ENCODE measurements around the gene ZFP36L2. TPM values are rescaled to one million over a fixed set of nuclear protein-coding genes. Genes with fewer than 3 reads are reported as not detected.

The ZFP36L2 gene
- total and polyA plus RNA-seq, 10 of the 15 experiments (the other 5 are each of a cell fraction or from before 2014, with no cell fraction given): 4.3 to 64.9 (median 19.5) TPM

DNA sequence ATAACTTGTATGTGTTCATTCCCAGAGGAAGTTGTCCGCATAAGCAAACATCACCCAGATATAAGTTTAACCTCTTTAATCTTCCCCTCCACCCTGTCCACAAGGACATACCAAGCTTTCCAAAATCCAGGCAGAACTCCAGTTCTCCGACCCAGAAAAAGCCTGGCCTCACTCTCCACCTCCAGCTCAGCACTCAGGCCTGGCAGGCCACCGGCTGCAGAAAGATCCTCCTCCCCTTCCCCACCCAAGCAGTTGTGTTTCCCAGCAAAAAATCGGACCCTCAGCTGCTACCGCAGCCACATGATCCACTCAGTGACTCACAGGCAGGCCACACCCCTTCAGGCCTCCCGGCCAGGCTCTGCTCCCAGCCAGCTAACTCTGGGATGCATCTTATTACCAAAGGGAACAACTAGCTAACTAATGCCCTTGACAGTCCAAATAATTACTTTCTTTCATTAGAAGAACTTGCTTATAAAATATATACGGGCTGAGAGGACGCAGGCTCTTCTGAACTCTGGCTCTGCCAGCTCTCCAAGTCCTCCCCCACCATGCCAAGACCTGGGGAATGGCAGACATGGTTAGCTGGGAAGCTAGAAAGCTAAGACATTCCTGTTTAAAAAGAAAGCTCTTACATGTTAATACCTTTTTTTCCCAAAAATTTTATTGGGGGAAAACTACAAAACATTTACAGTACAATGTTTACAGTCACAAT, 4.5 kb downstream of the ZFP36L2 start (continued):
- TF ChIP-seq, protein P1, sequence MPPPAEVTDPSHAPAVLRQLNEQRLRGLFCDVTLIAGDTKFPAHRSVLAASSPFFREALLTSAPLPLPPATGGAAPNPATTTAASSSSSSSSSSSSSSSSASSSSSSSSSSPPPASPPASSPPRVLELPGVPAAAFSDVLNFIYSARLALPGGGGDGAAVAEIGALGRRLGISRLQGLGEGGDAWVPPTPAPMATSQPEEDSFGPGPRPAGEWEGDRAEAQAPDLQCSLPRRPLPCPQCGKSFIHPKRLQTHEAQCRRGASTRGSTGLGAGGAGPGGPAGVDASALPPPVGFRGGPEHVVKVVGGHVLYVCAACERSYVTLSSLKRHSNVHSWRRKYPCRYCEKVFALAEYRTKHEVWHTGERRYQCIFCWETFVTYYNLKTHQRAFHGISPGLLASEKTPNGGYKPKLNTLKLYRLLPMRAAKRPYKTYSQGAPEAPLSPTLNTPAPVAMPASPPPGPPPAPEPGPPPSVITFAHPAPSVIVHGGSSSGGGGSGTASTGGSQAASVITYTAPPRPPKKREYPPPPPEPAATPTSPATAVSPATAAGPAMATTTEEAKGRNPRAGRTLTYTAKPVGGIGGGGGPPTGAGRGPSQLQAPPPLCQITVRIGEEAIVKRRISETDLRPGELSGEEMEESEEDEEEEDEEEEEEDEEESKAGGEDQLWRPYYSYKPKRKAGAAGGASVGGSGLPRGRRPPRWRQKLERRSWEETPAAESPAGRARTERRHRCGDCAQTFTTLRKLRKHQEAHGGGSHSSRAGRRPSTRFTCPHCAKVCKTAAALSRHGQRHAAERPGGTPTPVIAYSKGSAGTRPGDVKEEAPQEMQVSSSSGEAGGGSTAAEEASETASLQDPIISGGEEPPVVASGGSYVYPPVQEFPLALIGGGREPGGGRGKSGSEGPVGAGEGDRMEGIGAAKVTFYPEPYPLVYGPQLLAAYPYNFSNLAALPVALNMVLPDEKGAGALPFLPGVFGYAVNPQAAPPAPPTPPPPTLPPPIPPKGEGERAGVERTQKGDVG (CRISPR knock-in tag; IDR thresholded peaks at IDR 0.05): no peak
- TF ChIP-seq CHD2 (IDR thresholded peaks at IDR 0.05; ENCODE audit: borderline replicate concordance, low read depth, low read length) (0 out of 2 replicates have a peak, but pooled peaks have one; percentile 20), EGR1 (IDR thresholded peaks at IDR 0.05; ENCODE audit: borderline replicate concordance in 1 of 2, low read depth in 2 of 2, low read length in 2 of 2) (no peak), BACH1 (IDR thresholded peaks at IDR 0.05; ENCODE audit: borderline replicate concordance) (peak; percentile 78), ZBED1 (IDR thresholded peaks at IDR 0.05; ENCODE audit: borderline replicate concordance) (no peak), MXI1 (IDR thresholded peaks at IDR 0.05; ENCODE audit: low read depth, low read length) (peak; percentile 61), NBN (IDR thresholded peaks at IDR 0.05) (0 out of 2 replicates have a peak, but pooled peaks have one; percentile 17), POLR2AphosphoS5 (IDR thresholded peaks at IDR 0.05; ENCODE audit: low read length) (peak; percentile 70), HDGF (IDR thresholded peaks at IDR 0.05) (peak; percentile 20; the same call in 1 of the 2 replicates), NFXL1 (IDR thresholded peaks at IDR 0.05; ENCODE audit: borderline replicate concordance) (no peak), TAF1 (IDR thresholded peaks at IDR 0.05; ENCODE audit: borderline replicate concordance, low read depth, low read length) (no peak), MYB (IDR thresholded peaks at IDR 0.05; ENCODE audit: borderline replicate concordance, low read depth, low read length) (no peak), TBL1XR1 (IDR thresholded peaks at IDR 0.05; ENCODE audit: low read depth, low read length) (no peak), RUNX3 (IDR thresholded peaks at IDR 0.05; ENCODE audit: low read length) (no peak), NRF1 (conservative IDR thresholded peaks at IDR 0.05; ENCODE audit: low read depth, low read length) (no peak), SRF (IDR thresholded peaks at IDR 0.05; ENCODE audit: low read depth in 2 of 2, low read length in 2 of 2) (0 out of 4 replicates have a peak, but pooled peaks of 1 of the 2 experiments have one; percentile 8), TARDBP (IDR thresholded peaks at IDR 0.05; ENCODE audit: borderline replicate concordance) (no peak)
- TF ChIP-seq, protein P2, sequence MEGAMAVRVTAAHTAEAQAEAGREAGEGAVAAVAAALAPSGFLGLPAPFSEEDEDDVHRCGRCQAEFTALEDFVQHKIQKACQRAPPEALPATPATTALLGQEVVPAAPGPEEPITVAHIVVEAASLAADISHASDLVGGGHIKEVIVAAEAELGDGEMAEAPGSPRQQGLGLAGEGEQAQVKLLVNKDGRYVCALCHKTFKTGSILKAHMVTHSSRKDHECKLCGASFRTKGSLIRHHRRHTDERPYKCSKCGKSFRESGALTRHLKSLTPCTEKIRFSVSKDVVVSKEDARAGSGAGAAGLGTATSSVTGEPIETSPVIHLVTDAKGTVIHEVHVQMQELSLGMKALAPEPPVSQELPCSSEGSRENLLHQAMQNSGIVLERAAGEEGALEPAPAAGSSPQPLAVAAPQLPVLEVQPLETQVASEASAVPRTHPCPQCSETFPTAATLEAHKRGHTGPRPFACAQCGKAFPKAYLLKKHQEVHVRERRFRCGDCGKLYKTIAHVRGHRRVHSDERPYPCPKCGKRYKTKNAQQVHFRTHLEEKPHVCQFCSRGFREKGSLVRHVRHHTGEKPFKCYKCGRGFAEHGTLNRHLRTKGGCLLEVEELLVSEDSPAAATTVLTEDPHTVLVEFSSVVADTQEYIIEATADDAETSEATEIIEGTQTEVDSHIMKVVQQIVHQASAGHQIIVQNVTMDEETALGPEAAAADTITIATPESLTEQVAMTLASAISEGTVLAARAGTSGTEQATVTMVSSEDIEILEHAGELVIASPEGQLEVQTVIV (IDR thresholded peaks at IDR 0.05; ENCODE audit: borderline replicate concordance, partially characterized antibody): no peak
- TF ChIP-seq, protein P3, sequence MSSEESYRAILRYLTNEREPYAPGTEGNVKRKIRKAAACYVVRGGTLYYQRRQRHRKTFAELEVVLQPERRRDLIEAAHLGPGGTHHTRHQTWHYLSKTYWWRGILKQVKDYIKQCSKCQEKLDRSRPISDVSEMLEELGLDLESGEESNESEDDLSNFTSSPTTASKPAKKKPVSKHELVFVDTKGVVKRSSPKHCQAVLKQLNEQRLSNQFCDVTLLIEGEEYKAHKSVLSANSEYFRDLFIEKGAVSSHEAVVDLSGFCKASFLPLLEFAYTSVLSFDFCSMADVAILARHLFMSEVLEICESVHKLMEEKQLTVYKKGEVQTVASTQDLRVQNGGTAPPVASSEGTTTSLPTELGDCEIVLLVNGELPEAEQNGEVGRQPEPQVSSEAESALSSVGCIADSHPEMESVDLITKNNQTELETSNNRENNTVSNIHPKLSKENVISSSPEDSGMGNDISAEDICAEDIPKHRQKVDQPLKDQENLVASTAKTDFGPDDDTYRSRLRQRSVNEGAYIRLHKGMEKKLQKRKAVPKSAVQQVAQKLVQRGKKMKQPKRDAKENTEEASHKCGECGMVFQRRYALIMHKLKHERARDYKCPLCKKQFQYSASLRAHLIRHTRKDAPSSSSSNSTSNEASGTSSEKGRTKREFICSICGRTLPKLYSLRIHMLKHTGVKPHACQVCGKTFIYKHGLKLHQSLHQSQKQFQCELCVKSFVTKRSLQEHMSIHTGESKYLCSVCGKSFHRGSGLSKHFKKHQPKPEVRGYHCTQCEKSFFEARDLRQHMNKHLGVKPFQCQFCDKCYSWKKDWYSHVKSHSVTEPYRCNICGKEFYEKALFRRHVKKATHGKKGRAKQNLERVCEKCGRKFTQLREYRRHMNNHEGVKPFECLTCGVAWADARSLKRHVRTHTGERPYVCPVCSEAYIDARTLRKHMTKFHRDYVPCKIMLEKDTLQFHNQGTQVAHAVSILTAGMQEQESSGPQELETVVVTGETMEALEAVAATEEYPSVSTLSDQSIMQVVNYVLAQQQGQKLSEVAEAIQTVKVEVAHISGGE (CRISPR knock-in tag; IDR thresholded peaks at IDR 0.05): no peak
- TF ChIP-seq, protein P4, sequence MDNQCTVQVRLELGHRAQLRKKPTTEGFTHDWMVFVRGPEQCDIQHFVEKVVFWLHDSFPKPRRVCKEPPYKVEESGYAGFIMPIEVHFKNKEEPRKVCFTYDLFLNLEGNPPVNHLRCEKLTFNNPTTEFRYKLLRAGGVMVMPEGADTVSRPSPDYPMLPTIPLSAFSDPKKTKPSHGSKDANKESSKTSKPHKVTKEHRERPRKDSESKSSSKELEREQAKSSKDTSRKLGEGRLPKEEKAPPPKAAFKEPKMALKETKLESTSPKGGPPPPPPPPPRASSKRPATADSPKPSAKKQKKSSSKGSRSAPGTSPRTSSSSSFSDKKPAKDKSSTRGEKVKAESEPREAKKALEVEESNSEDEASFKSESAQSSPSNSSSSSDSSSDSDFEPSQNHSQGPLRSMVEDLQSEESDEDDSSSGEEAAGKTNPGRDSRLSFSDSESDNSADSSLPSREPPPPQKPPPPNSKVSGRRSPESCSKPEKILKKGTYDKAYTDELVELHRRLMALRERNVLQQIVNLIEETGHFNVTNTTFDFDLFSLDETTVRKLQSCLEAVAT (IDR thresholded peaks at IDR 0.05): peak; percentile 61
